HepG2 (cell line): ENCODE data around the gene MMAA. TPM values are rescaled to one million over a fixed set of nuclear protein-coding genes. Genes with fewer than 3 reads are reported as not detected.

ENCODE experiments used
- ATAC-seq: fragments of 200-7000 bp; cut with Tn5 transposase; 3 replicates; pipeline ENCODE4 v1.9.1; 2020; ENCODE audit warnings: mild to moderate bottlenecking, moderate library complexity
- BruUV-seq: library from RNA; stranded (reverse); fragments of 400-500 nt; replicated peaks from 2 replicates; lab custom pipeline; 2021; lab: Mats Ljungman, UMichigan
- CTCF ChIA-PET: fragments of 300-600 bp; formaldehyde crosslinking; extraction: SDS; loops from one replicate; lab custom pipeline; 2021; ENCODE audit warnings: low total read pairs, inconsistent platforms, low intra/inter-chr PET ratio; lab: Yijun Ruan, JAX
- POLR2A ChIA-PET: fragments of 350-600 bp; sonication (Branson Sonifier 250); formaldehyde crosslinking; loops from one replicate; lab custom pipeline; 2020; ENCODE audit warnings: antibody characterized with exemption, inconsistent platforms; lab: Yijun Ruan, JAX
- DNase-seq: peaks from one replicate; pipeline ENCODE4 v3.0.0-alpha.2; 2015; ENCODE audit warnings: low spot score
- FAIRE-seq: peaks from 3 replicates; lab custom pipeline; 2011; peaks lifted over from hg19 to GRCh38; lab: Jason Lieb, UNC
- H2AFZ ChIP-seq: one replicate; pipeline ENCODE4 v1.6.1; 2011; ENCODE audit warnings: low read length, inconsistent platforms
- H3K27ac ChIP-seq: fragments of 300-600 bp; 3 replicates; pipeline ENCODE4 v1.8.0; 2011; ENCODE audit warnings: mixed run types, mild to moderate bottlenecking, mixed read lengths, low read length, inconsistent platforms; ENCODE audit not compliant: insufficient read depth; ENCODE audit errors: extremely low read length
- H3K27me3 ChIP-seq, 2 experiments: fragments of 200-600 bp in 1 of 2; 2 replicates in 1 of 2; 3 replicates in 1 of 2; pipeline versions ENCODE4 v1.6.0 to v1.8.0; 2011; ENCODE audit warnings: low read length in 2 of 2, mild to moderate bottlenecking in 2 of 2, moderate library complexity in 2 of 2, inconsistent platforms in 1 of 2; ENCODE audit not compliant: insufficient read depth in 2 of 2, control insufficient read depth in 1 of 2
- H3K36me3 ChIP-seq, 2 experiments: fragments of 200-600 bp in 1 of 2; replicated peaks in 1 of 2; 2 replicates in 1 of 2; 3 replicates in 1 of 2; pipeline versions ENCODE4 v1.5.1 to v1.8.0; 2011; ENCODE audit warnings: low read length in 2 of 2, inconsistent platforms in 1 of 2; ENCODE audit not compliant: insufficient read depth in 2 of 2, control insufficient read depth in 1 of 2
- H3K4me1 ChIP-seq: 2 replicates; pipeline ENCODE4 v1.5.1; 2012; ENCODE audit warnings: low read length, inconsistent platforms; ENCODE audit not compliant: insufficient read depth
- H3K4me2 ChIP-seq: 2 replicates; pipeline ENCODE4 v1.6.0; 2011; ENCODE audit warnings: low read depth, low read length, inconsistent platforms
- H3K4me3 ChIP-seq, 3 experiments: fragments of 200-600 bp in 1 of 3; sonication (generic), shearing (Covaris generic) in 1 of 3; replicated peaks in 1 of 3; 2 replicates each; pipeline ENCODE4 v1.5.1; 2011 to 2016; ENCODE audit warnings: low read length in 3 of 3, inconsistent platforms in 2 of 3, low read depth in 2 of 3, mild to moderate bottlenecking in 2 of 3, control low read depth in 1 of 3, mixed read lengths in 1 of 3; ENCODE audit not compliant: insufficient read depth in 1 of 3
- H3K79me2 ChIP-seq: one replicate; pipeline ENCODE4 v1.6.1; 2011; ENCODE audit warnings: low read length, inconsistent platforms; ENCODE audit not compliant: insufficient read depth
- H3K9ac ChIP-seq: 2 replicates; pipeline ENCODE4 v1.6.0; 2011; ENCODE audit warnings: mild to moderate bottlenecking, low read depth, low read length, inconsistent platforms; ENCODE audit not compliant: insufficient read depth
- H3K9me3 ChIP-seq: 2 replicates; pipeline ENCODE4 v1.5.1; 2012; ENCODE audit warnings: mild to moderate bottlenecking, low read length
- H4K20me1 ChIP-seq: 2 replicates; pipeline ENCODE4 v1.6.0; 2011; ENCODE audit warnings: inconsistent platforms, mild to moderate bottlenecking, low read length, moderate library complexity; ENCODE audit not compliant: insufficient read depth
- AHDC1 ChIP-seq: sonication (generic); formaldehyde crosslinking; IDR thresholded peaks from 2 replicates; pipeline ENCODE4 v1.5.1; 2020; ENCODE audit warnings: mild to moderate bottlenecking, missing genetic modification reagents, borderline replicate concordance
- ERF ChIP-seq: IDR thresholded peaks from 2 replicates; pipeline ENCODE4 v1.6.1; 2018; ENCODE audit warnings: missing biosample characterization, missing genetic modification reagents
- FUBP1 ChIP-seq: sonication (generic); formaldehyde crosslinking; IDR thresholded peaks from 2 replicates; pipeline ENCODE4 v1.5.1; 2020; ENCODE audit warnings: missing genetic modification reagents, mild to moderate bottlenecking, borderline replicate concordance
- HHEX ChIP-seq: IDR thresholded peaks from 2 replicates; pipeline ENCODE4 v1.6.1; 2016; ENCODE audit warnings: control low read depth
- KLF16 ChIP-seq, 2 experiments: sonication (generic) in 1 of 2; formaldehyde crosslinking in 1 of 2; IDR thresholded peaks; 2 replicates each; pipeline versions ENCODE4 v1.6.1 to v1.8.0; 2016 to 2023; ENCODE audit warnings: missing genetic modification reagents in 2 of 2, missing compliant biosample characterization in 1 of 2
- MIER3 ChIP-seq: IDR thresholded peaks from 2 replicates; pipeline ENCODE4 v1.6.1; 2016; ENCODE audit warnings: missing compliant biosample characterization, borderline replicate concordance
- ZFP1 ChIP-seq: IDR thresholded peaks from 2 replicates; pipeline ENCODE4 v1.6.1; 2016
- ZNF337 ChIP-seq: sonication (generic); formaldehyde crosslinking; IDR thresholded peaks from 2 replicates; pipeline ENCODE4 v1.5.1; 2020; ENCODE audit warnings: missing genetic modification reagents, low read depth, mild to moderate bottlenecking, borderline replicate concordance
- ZNF567 ChIP-seq: sonication (generic); formaldehyde crosslinking; IDR thresholded peaks from 2 replicates; pipeline ENCODE4 v1.8.1; 2023; ENCODE audit warnings: mild to moderate bottlenecking, missing genetic modification reagents, borderline replicate concordance
- ZNF720 ChIP-seq: sonication (generic); formaldehyde crosslinking; IDR thresholded peaks from 2 replicates; pipeline ENCODE4 v1.4.0; 2020; ENCODE audit warnings: missing genetic modification reagents
- in situ Hi-C: cut with HindIII; loops from 2 replicates; pipeline ENCODE4 v1.10.0; 2017; ENCODE audit warnings: low pct_unique_long_range_greater_than_20kb; ENCODE audit not compliant: extremely low pct_ligation_motif_present
- intact Hi-C: fragments of 100-400 bp; cut with micrococcal nuclease; formaldehyde crosslinking; loops from one replicate; pipeline ENCODE4 v1.10.0; 2022; ENCODE audit not compliant: unreplicated experiment
- polyA plus RNA-seq, 8 experiments: library from polyadenylated mRNA; depleted of rRNA in 3 of 8; stranded (reverse) in 7 of 8; unstranded in 1 of 8; fragments of >200 nt; fragmentation: Illumina TruSeq in 4 of 8; extraction: Trizol in 4 of 8; gene quantifications; 2 replicates each; pipeline versions ENCODE4 v1.2.1 to v1.2.3, GENCODE V29; 2011 to 2016; ENCODE audit warnings: low read depth in 4 of 8, missing spikeins in 1 of 8, mixed read lengths in 1 of 8; ENCODE audit not compliant: insufficient read depth in 1 of 8
- total RNA-seq, 5 experiments: library from RNA; depleted of rRNA; stranded (reverse); fragments of >200 nt; fragmentation: Illumina TruSeq; extraction: Trizol; gene quantifications; 2 replicates each; pipeline ENCODE4 v1.2.3, GENCODE V29; 2016; ENCODE audit warnings: low read depth in 1 of 5
- TF ChIP-seq, protein P1 (sequence below): sonication (generic); formaldehyde crosslinking; IDR thresholded peaks from 2 replicates; pipeline ENCODE4 v1.4.0; 2020; ENCODE audit warnings: missing genetic modification reagents
- TF ChIP-seq, protein P2 (sequence below): sonication (generic); formaldehyde crosslinking; IDR thresholded peaks from 2 replicates; pipeline ENCODE4 v1.5.1; 2020; ENCODE audit warnings: missing genetic modification reagents, mild to moderate bottlenecking, borderline replicate concordance

MMAA gene
- total and polyA plus RNA-seq, 2 of the 13 experiments (the other 11 are each of a cell fraction or from before 2014, with no cell fraction given) = 1.3 to 2.8 TPM

DNA sequence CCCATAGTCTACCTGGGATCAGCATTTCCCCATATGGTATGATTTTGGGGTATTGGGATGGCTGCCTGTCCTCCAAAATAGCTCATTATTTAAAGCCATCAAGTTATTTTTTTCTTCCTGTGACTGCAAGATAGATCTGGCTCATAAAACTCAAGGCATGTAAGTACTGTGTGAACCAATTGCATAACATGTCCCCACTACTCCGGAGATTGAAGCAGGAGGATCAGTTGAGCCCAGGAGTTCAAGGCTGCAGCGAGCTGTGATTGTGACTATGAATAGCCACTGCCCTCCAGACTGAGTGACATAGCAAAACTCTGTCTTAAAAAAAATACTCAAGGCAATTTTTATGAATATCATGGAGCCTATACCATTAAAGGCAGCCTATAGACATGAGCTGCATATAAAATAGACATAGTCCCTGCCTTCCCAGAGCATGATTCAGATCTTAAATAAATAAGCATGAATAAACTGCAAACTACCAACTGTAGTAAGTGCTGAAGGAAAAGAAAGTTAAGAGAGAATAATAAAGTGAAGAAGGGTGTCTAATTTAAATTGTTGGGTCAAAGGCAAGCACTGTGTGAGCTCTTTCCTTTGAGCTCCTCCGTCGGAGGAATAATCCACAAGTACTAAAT lies 16.9 kb upstream of the MMAA start (continued):
- TF ChIP-seq AHDC1 (CRISPR knock-in tag) = no peak

DNA sequence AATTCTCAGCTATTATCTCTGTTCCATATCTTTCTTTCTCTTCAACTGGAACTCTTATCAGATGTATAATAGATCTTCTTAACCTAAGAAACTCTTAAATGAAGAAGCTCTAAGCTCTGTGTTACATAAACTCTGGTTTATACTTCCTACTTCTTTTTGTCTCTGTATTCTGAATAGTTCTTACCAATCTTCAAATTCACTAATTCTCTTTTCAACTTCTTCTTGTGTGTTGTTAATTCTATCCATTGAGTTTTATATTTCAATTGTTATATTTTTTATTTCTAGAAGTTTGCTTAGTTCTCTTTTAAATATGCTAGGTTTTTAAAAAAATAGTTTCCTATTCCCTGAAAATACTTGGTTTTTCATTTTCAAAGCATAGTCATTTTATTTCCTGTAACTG lies 13.2 kb upstream of the MMAA start:
- no peaks in the 10 kb centered on the region for H3K36me3 ChIP-seq
- CTCF ChIA-PET = no interaction called here
- no peak overlapping the region for H3K4me3 ChIP-seq
- no peaks in the 10 kb centered on the region for H3K79me2 ChIP-seq
- H2AFZ ChIP-seq = no peak overlapping the region
- in situ Hi-C loops = no loop called here
- no peak overlapping the region for H3K27ac ChIP-seq
- intact Hi-C loops = no loop called here
- H3K9me3 ChIP-seq = no peaks in the 10 kb centered on the region
- H3K27me3 ChIP-seq = no peaks in the 10 kb centered on the region
- POLR2A ChIA-PET = no interaction called here
- no peak overlapping the region for H3K9ac ChIP-seq
- ATAC-seq (no peak), DNase-seq (no peak), FAIRE-seq (no peak)
- BruUV-seq = no TSS peak
- H4K20me1 ChIP-seq = no peaks in the 10 kb centered on the region
- no peak overlapping the region for H3K4me2 ChIP-seq
- H3K4me1 ChIP-seq = no peaks in the 10 kb centered on the region
- TF ChIP-seq ZNF337 = no peak
- TF ChIP-seq ERF (CRISPR knock-in tag) = no peak
- no peak for TF ChIP-seq FUBP1 (CRISPR knock-in tag)
- TF ChIP-seq, protein P1, sequence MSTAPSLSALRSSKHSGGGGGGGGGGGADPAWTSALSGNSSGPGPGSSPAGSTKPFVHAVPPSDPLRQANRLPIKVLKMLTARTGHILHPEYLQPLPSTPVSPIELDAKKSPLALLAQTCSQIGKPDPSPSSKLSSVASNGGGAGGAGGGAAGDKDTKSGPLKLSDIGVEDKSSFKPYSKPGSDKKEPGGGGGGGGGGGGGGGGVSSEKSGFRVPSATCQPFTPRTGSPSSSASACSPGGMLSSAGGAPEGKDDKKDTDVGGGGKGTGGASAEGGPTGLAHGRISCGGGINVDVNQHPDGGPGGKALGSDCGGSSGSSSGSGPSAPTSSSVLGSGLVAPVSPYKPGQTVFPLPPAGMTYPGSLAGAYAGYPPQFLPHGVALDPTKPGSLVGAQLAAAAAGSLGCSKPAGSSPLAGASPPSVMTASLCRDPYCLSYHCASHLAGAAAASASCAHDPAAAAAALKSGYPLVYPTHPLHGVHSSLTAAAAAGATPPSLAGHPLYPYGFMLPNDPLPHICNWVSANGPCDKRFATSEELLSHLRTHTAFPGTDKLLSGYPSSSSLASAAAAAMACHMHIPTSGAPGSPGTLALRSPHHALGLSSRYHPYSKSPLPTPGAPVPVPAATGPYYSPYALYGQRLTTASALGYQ (CRISPR knock-in tag) = no peak
- TF ChIP-seq ZFP1 (CRISPR knock-in tag) = no peak
- TF ChIP-seq ZNF720 (CRISPR knock-in tag) = no peak
- TF ChIP-seq MIER3 (CRISPR knock-in tag) = no peak
- no peak for TF ChIP-seq KLF16 (CRISPR knock-in tag; IDR thresholded peaks at IDR 0.05)
- TF ChIP-seq, protein P2, sequence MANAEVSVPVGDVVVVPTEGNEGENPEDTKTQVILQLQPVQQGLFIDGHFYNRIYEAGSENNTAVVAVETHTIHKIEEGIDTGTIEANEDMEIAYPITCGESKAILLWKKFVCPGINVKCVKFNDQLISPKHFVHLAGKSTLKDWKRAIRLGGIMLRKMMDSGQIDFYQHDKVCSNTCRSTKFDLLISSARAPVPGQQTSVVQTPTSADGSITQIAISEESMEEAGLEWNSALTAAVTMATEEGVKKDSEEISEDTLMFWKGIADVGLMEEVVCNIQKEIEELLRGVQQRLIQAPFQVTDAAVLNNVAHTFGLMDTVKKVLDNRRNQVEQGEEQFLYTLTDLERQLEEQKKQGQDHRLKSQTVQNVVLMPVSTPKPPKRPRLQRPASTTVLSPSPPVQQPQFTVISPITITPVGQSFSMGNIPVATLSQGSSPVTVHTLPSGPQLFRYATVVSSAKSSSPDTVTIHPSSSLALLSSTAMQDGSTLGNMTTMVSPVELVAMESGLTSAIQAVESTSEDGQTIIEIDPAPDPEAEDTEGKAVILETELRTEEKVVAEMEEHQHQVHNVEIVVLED (CRISPR knock-in tag) = no peak
- TF ChIP-seq HHEX (CRISPR knock-in tag) = no peak
- no peak for TF ChIP-seq ZNF567
